ENCODE measurements around the gene HPD.
A peak's percentile ranks its signal among the peaks of the same experiment; 100 is the strongest.

GRCh38 chr12:121793838-121794533, 64.7 kb downstream of the HPD start:
- peak; percentile 87 for TF ChIP-seq CTCF (IDR thresholded peaks at IDR 0.05)
- peak; percentile 12; the same call in 1 of the 2 replicates for TF ChIP-seq TEAD1 (CRISPR knock-in tag; IDR thresholded peaks at IDR 0.05)
- TF ChIP-seq, protein P1, sequence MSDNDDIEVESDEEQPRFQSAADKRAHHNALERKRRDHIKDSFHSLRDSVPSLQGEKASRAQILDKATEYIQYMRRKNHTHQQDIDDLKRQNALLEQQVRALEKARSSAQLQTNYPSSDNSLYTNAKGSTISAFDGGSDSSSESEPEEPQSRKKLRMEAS (CRISPR knock-in tag; IDR thresholded peaks at IDR 0.05): peak; percentile 95
- no peak; the same call in 1 of the 2 replicates for TF ChIP-seq NR2C2 (CRISPR knock-in tag; IDR thresholded peaks at IDR 0.05)
- TF ChIP-seq NFYB (CRISPR knock-in tag; conservative IDR thresholded peaks at IDR 0.05; ENCODE audit: low read depth): peak; percentile 78
- TF ChIP-seq CBFB (CRISPR knock-in tag; IDR thresholded peaks at IDR 0.05; ENCODE audit: low read depth): no peak
- TF ChIP-seq TEAD4 (CRISPR knock-in tag; IDR thresholded peaks at IDR 0.05): no peak
- TF ChIP-seq ZBTB43 (CRISPR knock-in tag; IDR thresholded peaks at IDR 0.05): peak; percentile 83; the same call in 1 of the 2 replicates
- TF ChIP-seq MXD4 (CRISPR knock-in tag; IDR thresholded peaks at IDR 0.05; ENCODE audit: borderline replicate concordance): no peak
- no peak for TF ChIP-seq ZNF121 (CRISPR knock-in tag; IDR thresholded peaks at IDR 0.05)
- peak; percentile 82 for TF ChIP-seq FOXP4 (CRISPR knock-in tag; IDR thresholded peaks at IDR 0.05)
